K562 (cell line): ENCODE measurements around the gene HADH. TPM values are rescaled to one million over a fixed set of nuclear protein-coding genes. Genes with fewer than 3 reads are reported as not detected.
"Not testable (repeated sequence)": the region's sequence is repeated elsewhere in the genome, so short reads cannot be mapped to it uniquely, and the experiment has no call there.

Source experiments
- ATAC-seq: fragments of 200-7000 bp; cut with Tn5 transposase; 3 replicates; pipeline ENCODE4 v1.9.1; 2020; ENCODE audit warnings: moderate library complexity
- BruUV-seq: library from RNA; stranded (reverse); fragments of 400-500 nt; replicated peaks from 2 replicates; lab custom pipeline; 2021; lab: Mats Ljungman, UMichigan
- CTCF ChIA-PET: fragments of 300-600 bp; formaldehyde crosslinking; extraction: SDS; loops from one replicate; lab custom pipeline; 2021; ENCODE audit warnings: low intra/inter-chr PET ratio; lab: Yijun Ruan, JAX
- POLR2A ChIA-PET: fragments of 300-600, 350-650 bp; sonication (Branson Sonifier 250); formaldehyde crosslinking; extraction: SDS; loops from one replicate; lab custom pipeline; 2021; ENCODE audit warnings: antibody characterized with exemption, inconsistent platforms; lab: Yijun Ruan, JAX
- DNase-seq, 4 experiments: peaks; one replicate each; pipeline versions ENCODE4 v3.0.0 to v3.0.0-alpha.2; 2011 to 2018; ENCODE audit warnings: low spot score in 3 of 4, mixed read lengths in 3 of 4; ENCODE audit errors: extremely low read depth in 1 of 4
- FAIRE-seq: peaks from 2 replicates; lab custom pipeline; 2011; peaks lifted over from hg19 to GRCh38; lab: Jason Lieb, UNC
- H2AFZ ChIP-seq: 2 replicates; pipeline ENCODE4 v1.6.0; 2011; ENCODE audit warnings: low read depth, low read length, control low read depth, inconsistent platforms
- H3K27ac ChIP-seq: fragments of 200-600 bp; 3 replicates; pipeline ENCODE4 v1.8.0; 2011; ENCODE audit warnings: low read depth, mild to moderate bottlenecking, control low read depth, inconsistent platforms, low read length, moderate library complexity, mixed read lengths; ENCODE audit errors: extremely low read depth
- H3K27me3 ChIP-seq, 2 experiments: fragments of 300-600 bp in 1 of 2; 2 replicates in 1 of 2; 3 replicates in 1 of 2; pipeline versions ENCODE4 v1.6.0 to v1.8.0; 2011; ENCODE audit warnings: inconsistent platforms in 2 of 2, low read length in 2 of 2, mild to moderate bottlenecking in 1 of 2, mixed read lengths in 1 of 2, moderate library complexity in 1 of 2; ENCODE audit not compliant: control insufficient read depth in 2 of 2, insufficient read depth in 2 of 2
- H3K36me3 ChIP-seq: fragments of 300-600 bp; 3 replicates; pipeline ENCODE4 v1.8.0; 2011; ENCODE audit warnings: mild to moderate bottlenecking, low read length, inconsistent platforms; ENCODE audit not compliant: control insufficient read depth, insufficient read depth
- H3K4me1 ChIP-seq, 2 experiments: fragments of 200-600 bp in 1 of 2; replicated peaks in 1 of 2; 2 replicates in 1 of 2; 3 replicates in 1 of 2; pipeline versions ENCODE4 v1.5.1 to v1.8.0; 2011; ENCODE audit warnings: inconsistent platforms in 2 of 2, low read length in 2 of 2, mild to moderate bottlenecking in 1 of 2, mixed read lengths in 1 of 2, moderate library complexity in 1 of 2; ENCODE audit not compliant: control insufficient read depth in 2 of 2, insufficient read depth in 2 of 2
- H3K4me2 ChIP-seq: 2 replicates; pipeline ENCODE4 v1.6.1; 2011; ENCODE audit warnings: low read length, control low read depth, inconsistent platforms, mixed read lengths; ENCODE audit not compliant: insufficient read depth
- H3K4me3 ChIP-seq: fragments of 200-600 bp; sonication (generic), shearing (Covaris generic); 2 replicates; pipeline ENCODE4 v1.5.1; 2016; ENCODE audit warnings: control low read depth, inconsistent platforms
- H3K79me2 ChIP-seq: fragments of 200-600 bp; 3 replicates; pipeline ENCODE4 v1.8.0; 2011; ENCODE audit warnings: low read length, inconsistent platforms; ENCODE audit not compliant: control insufficient read depth, insufficient read depth
- H3K9ac ChIP-seq, 2 experiments: 2 replicates each; pipeline versions ENCODE4 v1.6.0 to v1.6.1; 2011; ENCODE audit warnings: low read depth in 2 of 2, low read length in 2 of 2, control low read depth in 1 of 2, inconsistent platforms in 1 of 2, mild to moderate bottlenecking in 1 of 2, mixed read lengths in 1 of 2; ENCODE audit not compliant: insufficient read depth in 1 of 2
- H3K9me1 ChIP-seq: one replicate; pipeline ENCODE4 v1.6.0; 2011; ENCODE audit warnings: inconsistent platforms, mild to moderate bottlenecking, low read length, moderate library complexity; ENCODE audit not compliant: control insufficient read depth, insufficient read depth
- H3K9me3 ChIP-seq: replicated peaks from 2 replicates; pipeline ENCODE4 v1.5.1; 2011; ENCODE audit warnings: low read depth, low read length, inconsistent platforms; ENCODE audit not compliant: control insufficient read depth, insufficient read depth
- H4K20me1 ChIP-seq: replicated peaks from 2 replicates; pipeline ENCODE4 v1.6.1; 2011; ENCODE audit warnings: low read length, inconsistent platforms, mixed read lengths; ENCODE audit not compliant: control insufficient read depth, insufficient read depth
- L3MBTL2 ChIP-seq: fragments of 450-650 bp; IDR thresholded peaks from 2 replicates; pipeline ENCODE4 v1.6.1; 2016; ENCODE audit warnings: mild to moderate bottlenecking, moderate library complexity
- MCM5 ChIP-seq: fragments of 450-650 bp; IDR thresholded peaks from 2 replicates; pipeline ENCODE4 v1.6.1; 2016; ENCODE audit warnings: low read depth
- ZNF695 ChIP-seq: fragments of 450-650 bp; formaldehyde crosslinking; IDR thresholded peaks from 2 replicates; pipeline ENCODE4 v1.4.0; 2020; ENCODE audit warnings: mild to moderate bottlenecking, moderate library complexity
- WGBS: fragments of 100-300 bp; shearing (Covaris generic); methylation state at CpG from one replicate; pipeline ENCODE4 v1.1.6; 2016; ENCODE audit warnings: low coverage, mixed read lengths; ENCODE audit not compliant: insufficient coverage; ENCODE audit errors: missing lambda C conversion rate; 5-methylcytosine and 5-hydroxymethylcytosine counted together
- in situ Hi-C: fragments of 300-500 bp; cut with MboI; formaldehyde crosslinking; loops from 4 replicates; pipeline ENCODE4 v1.15.0; 2018; ENCODE audit warnings: inconsistent platforms, mixed read lengths
- intact Hi-C: fragments of 100-400 bp; cut with micrococcal nuclease; formaldehyde crosslinking; loops from 2 replicates; pipeline ENCODE4 v1.14.2; 2022
- polyA plus RNA-seq, 8 experiments: library from polyadenylated mRNA; depleted of rRNA in 4 of 8; stranded (reverse) in 5 of 8; unstranded in 3 of 8; fragments of >200 nt; fragmentation: Nextera tagmentation in 2 of 8; fragmentation: Illumina TruSeq in 1 of 8; extraction: Ambion mirVana in 2 of 8; extraction: Trizol in 1 of 8; gene quantifications; 2 replicates each; pipeline versions ENCODE4 v1.2.1 to v1.2.3, GENCODE V29; 2011 to 2014; ENCODE audit warnings: inconsistent platforms in 1 of 8, missing spikeins in 1 of 8
- total RNA-seq, 7 experiments: library from RNA; depleted of rRNA in 6 of 7; stranded (reverse); fragments of >200 nt in 6 of 7; fragmentation: Illumina TruSeq in 2 of 7; extraction: Trizol in 2 of 7; gene quantifications; 2 replicates each; pipeline versions ENCODE4 v1.2.1 to v1.2.3, GENCODE V29; 2011 to 2021; ENCODE audit warnings: low replicate concordance in 1 of 7
- TF ChIP-seq, protein P1 (sequence below): fragments of 450-650 bp; formaldehyde crosslinking; IDR thresholded peaks from 2 replicates; pipeline ENCODE4 v1.4.0; 2020; ENCODE audit warnings: mild to moderate bottlenecking, moderate library complexity
- TF ChIP-seq, protein P2 (sequence below): IDR thresholded peaks from 3 replicates; pipeline ENCODE4 v1.6.1; 2011; ENCODE audit warnings: borderline replicate concordance, mild to moderate bottlenecking, moderate library complexity; ENCODE audit not compliant: insufficient read length; ENCODE audit errors: extremely low read depth

The HADH gene
- total and polyA plus RNA-seq, 9 of the 15 experiments (the other 6 are each of a cell fraction or from before 2014, with no cell fraction given): 9.4 to 73.3 (median 32.8) TPM

DNA sequence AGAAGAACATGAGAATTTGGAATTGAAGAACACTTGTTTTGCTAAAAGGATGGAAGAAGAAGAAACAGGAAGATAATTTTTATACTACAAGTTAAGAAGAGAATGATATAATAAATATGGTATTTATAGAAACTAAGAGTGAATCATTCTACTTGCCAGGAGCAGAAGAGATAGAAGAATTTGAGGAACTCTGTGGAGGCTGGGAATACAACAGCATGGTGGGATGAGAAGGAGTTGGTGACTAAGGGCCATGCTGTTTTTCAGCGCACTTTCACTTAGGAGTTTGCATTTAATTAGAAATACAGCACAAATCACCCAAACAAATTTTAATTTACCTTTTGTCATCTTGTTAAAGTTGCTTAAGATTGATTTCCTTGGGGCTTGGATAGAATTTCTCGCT, 20.5 kb downstream of the HADH start:
- Histone ChIP-seq H3K36me3 (peaks cover 20% of the 10 kb centered on the region; the same call in 2 of the 3 replicates), H3K9ac (no peak overlapping the region), H3K9me3 (no peaks in the 10 kb centered on the region), H2AFZ (no peak overlapping the region), H3K27ac (no peak overlapping the region), H4K20me1 (no peaks in the 10 kb centered on the region), H3K4me1 (peaks cover 4 to 13% of the 10 kb centered on the region in 2 experiments; a peak in 3 of 5 replicates), H3K79me2 (0 out of 3 replicates have a peak, but pooled peaks cover 5% of the 10 kb centered on the region), H3K27me3 (no peaks in the 10 kb centered on the region), H3K4me3 (no peak overlapping the region), H3K9me1 (no peaks in the 10 kb centered on the region), H3K4me2 (no peak overlapping the region)
- no peak for FAIRE-seq
- TF ChIP-seq L3MBTL2 (no peak), ZNF695 (CRISPR knock-in tag) (no peak), MCM5 (no peak)
- TF ChIP-seq, protein P1, sequence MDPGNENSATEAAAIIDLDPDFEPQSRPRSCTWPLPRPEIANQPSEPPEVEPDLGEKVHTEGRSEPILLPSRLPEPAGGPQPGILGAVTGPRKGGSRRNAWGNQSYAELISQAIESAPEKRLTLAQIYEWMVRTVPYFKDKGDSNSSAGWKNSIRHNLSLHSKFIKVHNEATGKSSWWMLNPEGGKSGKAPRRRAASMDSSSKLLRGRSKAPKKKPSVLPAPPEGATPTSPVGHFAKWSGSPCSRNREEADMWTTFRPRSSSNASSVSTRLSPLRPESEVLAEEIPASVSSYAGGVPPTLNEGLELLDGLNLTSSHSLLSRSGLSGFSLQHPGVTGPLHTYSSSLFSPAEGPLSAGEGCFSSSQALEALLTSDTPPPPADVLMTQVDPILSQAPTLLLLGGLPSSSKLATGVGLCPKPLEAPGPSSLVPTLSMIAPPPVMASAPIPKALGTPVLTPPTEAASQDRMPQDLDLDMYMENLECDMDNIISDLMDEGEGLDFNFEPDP (CRISPR knock-in tag): no peak
- TF ChIP-seq, protein P2, sequence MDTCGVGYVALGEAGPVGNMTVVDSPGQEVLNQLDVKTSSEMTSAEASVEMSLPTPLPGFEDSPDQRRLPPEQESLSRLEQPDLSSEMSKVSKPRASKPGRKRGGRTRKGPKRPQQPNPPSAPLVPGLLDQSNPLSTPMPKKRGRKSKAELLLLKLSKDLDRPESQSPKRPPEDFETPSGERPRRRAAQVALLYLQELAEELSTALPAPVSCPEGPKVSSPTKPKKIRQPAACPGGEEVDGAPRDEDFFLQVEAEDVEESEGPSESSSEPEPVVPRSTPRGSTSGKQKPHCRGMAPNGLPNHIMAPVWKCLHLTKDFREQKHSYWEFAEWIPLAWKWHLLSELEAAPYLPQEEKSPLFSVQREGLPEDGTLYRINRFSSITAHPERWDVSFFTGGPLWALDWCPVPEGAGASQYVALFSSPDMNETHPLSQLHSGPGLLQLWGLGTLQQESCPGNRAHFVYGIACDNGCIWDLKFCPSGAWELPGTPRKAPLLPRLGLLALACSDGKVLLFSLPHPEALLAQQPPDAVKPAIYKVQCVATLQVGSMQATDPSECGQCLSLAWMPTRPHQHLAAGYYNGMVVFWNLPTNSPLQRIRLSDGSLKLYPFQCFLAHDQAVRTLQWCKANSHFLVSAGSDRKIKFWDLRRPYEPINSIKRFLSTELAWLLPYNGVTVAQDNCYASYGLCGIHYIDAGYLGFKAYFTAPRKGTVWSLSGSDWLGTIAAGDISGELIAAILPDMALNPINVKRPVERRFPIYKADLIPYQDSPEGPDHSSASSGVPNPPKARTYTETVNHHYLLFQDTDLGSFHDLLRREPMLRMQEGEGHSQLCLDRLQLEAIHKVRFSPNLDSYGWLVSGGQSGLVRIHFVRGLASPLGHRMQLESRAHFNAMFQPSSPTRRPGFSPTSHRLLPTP: no peak
- DNase-seq: no peak
- intact Hi-C loops (no loop called here), in situ Hi-C loops (no loop called here)
- ChIA-PET POLR2A (no interaction called here), CTCF (no interaction called here)
- BruUV-seq: no TSS peak
- no peak for ATAC-seq
- 82% methylated on average over 2 of the region's 2 CpGs for WGBS

DNA sequence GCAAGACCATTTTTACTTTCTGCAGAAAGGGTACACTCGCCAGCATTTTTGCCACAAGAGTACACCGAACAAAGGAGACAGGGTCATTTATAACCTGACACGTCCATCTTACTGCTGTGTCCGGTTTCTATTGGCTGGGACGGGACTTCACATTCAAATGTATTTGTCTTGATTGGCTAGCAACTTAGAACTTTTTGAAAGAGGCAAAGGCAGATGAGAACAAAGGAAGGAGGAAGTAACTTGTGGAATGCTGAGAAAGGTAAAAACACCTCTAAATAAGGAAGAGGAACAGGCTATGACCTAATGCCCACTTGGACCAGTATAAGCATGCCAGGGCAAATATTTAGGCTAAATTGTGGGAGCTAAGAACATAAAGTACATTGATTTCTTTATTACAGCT, 22.7 kb downstream of the HADH start:
- H3K9me1 ChIP-seq, H3K9ac ChIP-seq, H3K4me2 ChIP-seq, ATAC-seq, H4K20me1 ChIP-seq, H3K4me3 ChIP-seq, H2AFZ ChIP-seq, H3K4me1 ChIP-seq, DNase-seq, H3K79me2 ChIP-seq, H3K27ac ChIP-seq, H3K9me3 ChIP-seq, intact Hi-C loops, in situ Hi-C loops, FAIRE-seq, H3K27me3 ChIP-seq, BruUV-seq, CTCF ChIA-PET: not testable (repeated sequence)
- 95% methylated on average over 5 of the region's 5 CpGs for WGBS
- peaks cover 34% of the 10 kb centered on the region; the same call in 2 of the 3 replicates for H3K36me3 ChIP-seq
- POLR2A ChIA-PET: interaction anchor here (1.3 kb wide), 1 partner anchor 11 kb away, joined by 3 read pairs; no protein-coding TSS in a partner anchor
